ENCODE data around the gene SVIL. TPM values are rescaled to one million over a fixed set of nuclear protein-coding genes. Genes with fewer than 3 reads are reported as not detected.

Gene SVIL
- total and polyA plus RNA-seq, 2 donors (not counting 1 experiment from before 2014, with no cell fraction given): 17.7 to 94.3 TPM

- no peak for TF ChIP-seq EZH2 (IDR thresholded peaks at IDR 0.05; ENCODE audit: low read length, missing control alignments)
- TF ChIP-seq, protein P1, sequence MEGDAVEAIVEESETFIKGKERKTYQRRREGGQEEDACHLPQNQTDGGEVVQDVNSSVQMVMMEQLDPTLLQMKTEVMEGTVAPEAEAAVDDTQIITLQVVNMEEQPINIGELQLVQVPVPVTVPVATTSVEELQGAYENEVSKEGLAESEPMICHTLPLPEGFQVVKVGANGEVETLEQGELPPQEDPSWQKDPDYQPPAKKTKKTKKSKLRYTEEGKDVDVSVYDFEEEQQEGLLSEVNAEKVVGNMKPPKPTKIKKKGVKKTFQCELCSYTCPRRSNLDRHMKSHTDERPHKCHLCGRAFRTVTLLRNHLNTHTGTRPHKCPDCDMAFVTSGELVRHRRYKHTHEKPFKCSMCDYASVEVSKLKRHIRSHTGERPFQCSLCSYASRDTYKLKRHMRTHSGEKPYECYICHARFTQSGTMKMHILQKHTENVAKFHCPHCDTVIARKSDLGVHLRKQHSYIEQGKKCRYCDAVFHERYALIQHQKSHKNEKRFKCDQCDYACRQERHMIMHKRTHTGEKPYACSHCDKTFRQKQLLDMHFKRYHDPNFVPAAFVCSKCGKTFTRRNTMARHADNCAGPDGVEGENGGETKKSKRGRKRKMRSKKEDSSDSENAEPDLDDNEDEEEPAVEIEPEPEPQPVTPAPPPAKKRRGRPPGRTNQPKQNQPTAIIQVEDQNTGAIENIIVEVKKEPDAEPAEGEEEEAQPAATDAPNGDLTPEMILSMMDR (conservative IDR thresholded peaks at IDR 0.05 in 1 of 2, IDR thresholded peaks at IDR 0.05 in 1 of 2; ENCODE audit: low read depth in 1 of 2, low read length in 2 of 2): no peak
- Histone ChIP-seq H3K9ac (ENCODE audit: insufficient read depth, low read length) (no peak overlapping the region), H3K27me3 (ENCODE audit: control insufficient read depth, insufficient read depth, low read length) (no peaks in the 10 kb centered on the region), H3K9me3 (ENCODE audit: control insufficient read depth, insufficient read depth, low read depth, low read length) (no peaks in the 10 kb centered on the region), H3K4me3 (replicated peaks in 1 of 4; ENCODE audit: control extremely low read depth in 1 of 4, insufficient read depth in 1 of 4, low read depth in 3 of 4, low read length in 4 of 4) (no peak overlapping the region), H3K27ac (ENCODE audit: insufficient read depth, low read length) (no peak overlapping the region), H3K79me2 (ENCODE audit: control insufficient read depth, insufficient read depth, low read length) (no peaks in the 10 kb centered on the region), H3K4me1 (ENCODE audit: control insufficient read depth, extremely low read depth, insufficient read depth, low read length) (no peaks in the 10 kb centered on the region), H2AFZ (ENCODE audit: low read length) (no peak overlapping the region), H3K36me3 (ENCODE audit: control insufficient read depth, insufficient read depth, low read length) (no peaks in the 10 kb centered on the region), H3K4me2 (ENCODE audit: extremely low read depth, insufficient read depth, low read length) (no peak overlapping the region), H4K20me1 (ENCODE audit: control insufficient read depth, extremely low read depth, insufficient read depth, low read length) (no peaks in the 10 kb centered on the region)
- DNase-seq (ENCODE audit: low read depth in 2 of 2): no peak
Observed at GRCh38 chr10:29609696-29610095, 25.1 kb downstream of the SVIL start.

DNA sequence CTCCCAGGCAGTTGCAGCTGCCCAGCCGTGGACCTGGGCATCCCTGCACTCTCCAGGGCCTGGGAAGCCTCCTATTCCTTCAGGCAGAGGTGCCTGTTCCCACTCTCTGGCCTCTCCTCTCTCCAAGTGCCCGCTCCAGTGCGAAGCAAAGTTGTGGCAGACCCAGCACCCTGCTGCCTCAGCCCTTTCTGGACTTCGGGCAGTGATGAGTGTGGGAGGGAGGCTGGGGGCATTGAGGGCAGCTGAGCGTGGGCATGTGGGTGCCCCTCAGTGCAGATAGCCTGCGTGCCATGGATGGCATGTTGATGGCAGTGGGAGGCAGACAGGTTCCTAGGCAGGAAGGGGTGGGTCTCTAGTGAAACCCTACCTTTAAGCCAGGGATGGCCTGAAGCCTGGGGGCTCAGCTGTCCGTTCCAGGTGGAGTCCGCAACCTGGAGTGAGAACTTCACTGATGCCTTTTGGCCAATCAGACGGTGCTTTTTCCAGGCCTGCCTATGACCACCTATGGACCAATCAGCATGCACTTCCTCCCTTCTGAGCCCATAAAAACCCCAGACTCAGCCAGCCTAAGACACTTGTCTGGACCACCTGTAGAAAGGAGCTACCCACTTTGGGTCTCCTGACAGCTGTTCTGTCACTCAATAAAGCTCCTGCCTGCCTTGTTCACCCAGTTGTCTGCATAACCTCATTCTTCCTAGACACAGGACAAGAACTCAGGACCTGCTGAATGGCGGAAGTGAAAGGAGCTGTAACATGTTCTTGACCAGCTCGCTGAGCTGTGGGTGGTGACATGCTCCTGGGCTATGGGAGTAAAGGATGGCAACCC lies 26.1 kb downstream of the SVIL start:
- DNase-seq (ENCODE audit: low read depth in 2 of 2): no peak
- Histone ChIP-seq H3K9ac (ENCODE audit: insufficient read depth, low read length) (no peak overlapping the region), H3K79me2 (ENCODE audit: control insufficient read depth, insufficient read depth, low read length) (no peaks in the 10 kb centered on the region), H3K4me1 (ENCODE audit: control insufficient read depth, extremely low read depth, insufficient read depth, low read length) (no peaks in the 10 kb centered on the region), H4K20me1 (ENCODE audit: control insufficient read depth, extremely low read depth, insufficient read depth, low read length) (no peaks in the 10 kb centered on the region), H3K36me3 (ENCODE audit: control insufficient read depth, insufficient read depth, low read length) (no peaks in the 10 kb centered on the region), H3K27ac (ENCODE audit: insufficient read depth, low read length) (no peak overlapping the region), H3K4me2 (ENCODE audit: extremely low read depth, insufficient read depth, low read length) (no peak overlapping the region), H3K27me3 (ENCODE audit: control insufficient read depth, insufficient read depth, low read length) (no peaks in the 10 kb centered on the region), H3K9me3 (ENCODE audit: control insufficient read depth, insufficient read depth, low read depth, low read length) (no peaks in the 10 kb centered on the region), H2AFZ (ENCODE audit: low read length) (no peak overlapping the region), H3K4me3 (replicated peaks in 1 of 4; ENCODE audit: control extremely low read depth in 1 of 4, insufficient read depth in 1 of 4, low read depth in 3 of 4, low read length in 4 of 4) (no peak overlapping the region)
- TF ChIP-seq EZH2 (IDR thresholded peaks at IDR 0.05; ENCODE audit: low read length, missing control alignments): no peak
- TF ChIP-seq, protein P1 (conservative IDR thresholded peaks at IDR 0.05 in 1 of 2, IDR thresholded peaks at IDR 0.05 in 1 of 2; ENCODE audit: low read depth in 1 of 2, low read length in 2 of 2): no peak

- Histone ChIP-seq H2AFZ (ENCODE audit: low read length) (no peak overlapping the region), H3K9me3 (ENCODE audit: control insufficient read depth, insufficient read depth, low read depth, low read length) (no peaks in the 10 kb centered on the region), H3K79me2 (ENCODE audit: control insufficient read depth, insufficient read depth, low read length) (no peaks in the 10 kb centered on the region), H3K9ac (ENCODE audit: insufficient read depth, low read length) (no peak overlapping the region), H3K4me2 (ENCODE audit: extremely low read depth, insufficient read depth, low read length) (no peak overlapping the region), H4K20me1 (ENCODE audit: control insufficient read depth, extremely low read depth, insufficient read depth, low read length) (no peaks in the 10 kb centered on the region), H3K36me3 (ENCODE audit: control insufficient read depth, insufficient read depth, low read length) (no peaks in the 10 kb centered on the region), H3K27ac (ENCODE audit: insufficient read depth, low read length) (no peak overlapping the region), H3K27me3 (ENCODE audit: control insufficient read depth, insufficient read depth, low read length) (no peaks in the 10 kb centered on the region), H3K4me3 (replicated peaks in 1 of 4; ENCODE audit: control extremely low read depth in 1 of 4, insufficient read depth in 1 of 4, low read depth in 3 of 4, low read length in 4 of 4) (no peak overlapping the region), H3K4me1 (ENCODE audit: control insufficient read depth, extremely low read depth, insufficient read depth, low read length) (no peaks in the 10 kb centered on the region)
- TF ChIP-seq, protein P1 (conservative IDR thresholded peaks at IDR 0.05 in 1 of 2, IDR thresholded peaks at IDR 0.05 in 1 of 2; ENCODE audit: low read depth in 1 of 2, low read length in 2 of 2): no peak
- TF ChIP-seq EZH2 (IDR thresholded peaks at IDR 0.05; ENCODE audit: low read length, missing control alignments): no peak
- DNase-seq (ENCODE audit: low read depth in 2 of 2): no peak
Observed at GRCh38 chr10:29608062-29608461, 26.7 kb downstream of the SVIL start.

Data from fibroblast of lung (primary cell).